Measurements from ENCODE around the gene VWF.

VWF gene

DNA sequence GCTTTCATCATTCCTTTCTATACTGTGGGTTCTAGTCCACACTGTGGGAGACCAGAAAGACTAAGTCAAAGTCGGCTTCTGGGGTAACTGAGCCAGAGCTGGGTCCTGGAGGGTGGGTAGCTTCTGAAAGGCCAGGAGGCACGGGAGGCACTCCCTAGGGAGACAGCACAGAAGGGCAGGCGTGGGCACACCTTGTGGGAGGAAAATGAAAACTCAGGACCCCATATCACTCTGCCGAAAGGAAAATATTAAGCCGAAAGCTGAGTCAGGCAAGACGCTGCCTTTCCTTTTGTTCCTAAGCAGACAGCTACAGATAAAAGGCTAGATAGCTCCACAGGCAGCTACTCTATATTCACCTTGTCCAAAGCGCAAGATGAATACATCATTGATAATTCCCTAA, 200.1 kb downstream of the VWF start:
- Histone ChIP-seq H2AFZ (ENCODE audit: low read depth, low read length) (no peak overlapping the region), H3K4me2 (ENCODE audit: low read length) (no peak overlapping the region), H3K27me3 (ENCODE audit: low read depth, low read length) (no peaks in the 10 kb centered on the region), H3K36me3 (replicated peaks; ENCODE audit: low read depth, low read length) (no peaks in the 10 kb centered on the region), H3K4me3 (ENCODE audit: low read length) (no peak overlapping the region), H3K9ac (ENCODE audit: low read length) (no peak overlapping the region), H3K4me1 (ENCODE audit: low read length) (no peaks in the 10 kb centered on the region), H3K9me3 (ENCODE audit: insufficient read depth, low read length) (no peaks in the 10 kb centered on the region), H3K27ac (ENCODE audit: low read length) (no peak overlapping the region), H4K20me1 (ENCODE audit: insufficient read depth, low read length) (no peaks in the 10 kb centered on the region), H3K79me2 (ENCODE audit: low read length) (no peaks in the 10 kb centered on the region)
- TF ChIP-seq, protein P1, sequence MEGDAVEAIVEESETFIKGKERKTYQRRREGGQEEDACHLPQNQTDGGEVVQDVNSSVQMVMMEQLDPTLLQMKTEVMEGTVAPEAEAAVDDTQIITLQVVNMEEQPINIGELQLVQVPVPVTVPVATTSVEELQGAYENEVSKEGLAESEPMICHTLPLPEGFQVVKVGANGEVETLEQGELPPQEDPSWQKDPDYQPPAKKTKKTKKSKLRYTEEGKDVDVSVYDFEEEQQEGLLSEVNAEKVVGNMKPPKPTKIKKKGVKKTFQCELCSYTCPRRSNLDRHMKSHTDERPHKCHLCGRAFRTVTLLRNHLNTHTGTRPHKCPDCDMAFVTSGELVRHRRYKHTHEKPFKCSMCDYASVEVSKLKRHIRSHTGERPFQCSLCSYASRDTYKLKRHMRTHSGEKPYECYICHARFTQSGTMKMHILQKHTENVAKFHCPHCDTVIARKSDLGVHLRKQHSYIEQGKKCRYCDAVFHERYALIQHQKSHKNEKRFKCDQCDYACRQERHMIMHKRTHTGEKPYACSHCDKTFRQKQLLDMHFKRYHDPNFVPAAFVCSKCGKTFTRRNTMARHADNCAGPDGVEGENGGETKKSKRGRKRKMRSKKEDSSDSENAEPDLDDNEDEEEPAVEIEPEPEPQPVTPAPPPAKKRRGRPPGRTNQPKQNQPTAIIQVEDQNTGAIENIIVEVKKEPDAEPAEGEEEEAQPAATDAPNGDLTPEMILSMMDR (IDR thresholded peaks at IDR 0.05; ENCODE audit: low read depth, low read length): no peak
- no peak for TF ChIP-seq EZH2phosphoT487 (IDR thresholded peaks at IDR 0.05; ENCODE audit: low read depth)

- Histone ChIP-seq H3K9me3 (ENCODE audit: insufficient read depth, low read length) (no peaks in the 10 kb centered on the region), H3K4me1 (ENCODE audit: low read length) (no peaks in the 10 kb centered on the region), H3K4me3 (ENCODE audit: low read length) (no peak overlapping the region), H3K27ac (ENCODE audit: low read length) (no peak overlapping the region), H3K9ac (ENCODE audit: low read length) (no peak overlapping the region), H3K4me2 (ENCODE audit: low read length) (no peak overlapping the region), H2AFZ (ENCODE audit: low read depth, low read length) (no peak overlapping the region), H3K79me2 (ENCODE audit: low read length) (no peaks in the 10 kb centered on the region), H3K27me3 (ENCODE audit: low read depth, low read length) (no peaks in the 10 kb centered on the region), H3K36me3 (replicated peaks; ENCODE audit: low read depth, low read length) (no peaks in the 10 kb centered on the region), H4K20me1 (ENCODE audit: insufficient read depth, low read length) (no peaks in the 10 kb centered on the region)
- TF ChIP-seq, protein P1 (IDR thresholded peaks at IDR 0.05; ENCODE audit: low read depth, low read length): no peak
- TF ChIP-seq EZH2phosphoT487 (IDR thresholded peaks at IDR 0.05; ENCODE audit: low read depth): no peak
Observed at GRCh38 chr12:5923751-5924150, 200.7 kb downstream of the VWF start.

- no peak for TF ChIP-seq EZH2phosphoT487 (IDR thresholded peaks at IDR 0.05; ENCODE audit: low read depth)
- TF ChIP-seq, protein P1 (IDR thresholded peaks at IDR 0.05; ENCODE audit: low read depth, low read length): no peak
- Histone ChIP-seq H3K36me3 (replicated peaks; ENCODE audit: low read depth, low read length) (no peaks in the 10 kb centered on the region), H3K79me2 (ENCODE audit: low read length) (no peaks in the 10 kb centered on the region), H3K4me2 (ENCODE audit: low read length) (no peak overlapping the region), H3K27me3 (ENCODE audit: low read depth, low read length) (no peaks in the 10 kb centered on the region), H3K27ac (ENCODE audit: low read length) (no peak overlapping the region), H2AFZ (ENCODE audit: low read depth, low read length) (no peak overlapping the region), H4K20me1 (ENCODE audit: insufficient read depth, low read length) (no peaks in the 10 kb centered on the region), H3K9ac (ENCODE audit: low read length) (no peak overlapping the region), H3K4me1 (ENCODE audit: low read length) (no peaks in the 10 kb centered on the region), H3K4me3 (ENCODE audit: low read length) (no peak overlapping the region), H3K9me3 (ENCODE audit: insufficient read depth, low read length) (no peaks in the 10 kb centered on the region)
Observed at GRCh38 chr12:5923043-5923605, 201.3 kb downstream of the VWF start.

DNA sequence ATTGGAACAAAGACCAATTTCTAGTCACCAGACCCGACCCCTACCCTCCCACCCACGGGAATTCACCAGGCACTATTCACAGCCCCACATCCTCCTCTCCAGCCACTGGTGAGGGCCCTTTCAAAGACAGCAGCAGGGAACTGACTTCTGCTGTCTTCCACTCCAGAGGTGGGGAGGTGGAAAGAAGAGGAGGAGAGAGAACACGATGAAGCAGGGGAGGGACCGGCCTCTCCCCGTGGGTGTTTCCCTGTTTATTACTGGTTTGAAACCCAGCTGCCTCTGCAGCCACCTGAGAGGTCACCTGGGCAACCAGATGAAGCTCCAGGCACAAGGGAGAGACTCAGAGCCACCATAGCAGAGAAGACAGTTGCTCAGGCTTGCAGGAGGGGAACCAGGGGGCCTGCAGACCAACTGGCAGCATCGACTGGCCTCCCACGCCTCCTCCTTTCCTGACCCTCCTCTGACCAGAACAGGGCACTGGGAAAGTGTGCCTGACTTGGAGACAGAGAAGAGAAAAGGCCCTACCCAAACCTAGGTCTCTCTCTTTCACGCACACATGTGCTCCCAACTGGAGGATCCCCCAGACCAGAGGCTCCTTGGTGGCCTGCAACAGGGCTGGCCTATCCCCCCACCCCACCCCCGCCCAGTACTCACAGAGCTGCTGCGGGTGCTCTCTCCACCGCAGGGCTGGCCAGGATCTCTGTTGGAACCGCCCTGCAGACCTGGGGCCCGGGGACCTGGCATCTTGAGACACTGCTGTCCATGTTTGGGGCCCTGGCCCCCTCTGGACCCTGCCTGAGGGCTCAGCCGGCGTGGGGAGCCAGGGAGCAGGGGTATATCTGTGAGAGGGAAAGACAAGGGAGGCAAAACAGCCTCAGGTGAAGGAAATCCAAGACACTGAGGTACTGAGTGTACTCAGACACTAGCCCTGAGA, 202.2 kb downstream of the VWF start:
- Histone ChIP-seq H3K27me3 (ENCODE audit: low read depth, low read length) (no peaks in the 10 kb centered on the region), H3K9me3 (ENCODE audit: insufficient read depth, low read length) (no peaks in the 10 kb centered on the region), H3K36me3 (replicated peaks; ENCODE audit: low read depth, low read length) (no peaks in the 10 kb centered on the region), H2AFZ (ENCODE audit: low read depth, low read length) (no peak overlapping the region), H3K79me2 (ENCODE audit: low read length) (no peaks in the 10 kb centered on the region), H3K4me3 (ENCODE audit: low read length) (no peak overlapping the region), H3K27ac (ENCODE audit: low read length) (no peak overlapping the region), H3K4me2 (ENCODE audit: low read length) (no peak overlapping the region), H4K20me1 (ENCODE audit: insufficient read depth, low read length) (no peaks in the 10 kb centered on the region), H3K9ac (ENCODE audit: low read length) (no peak overlapping the region), H3K4me1 (ENCODE audit: low read length) (no peaks in the 10 kb centered on the region)
- no peak for TF ChIP-seq EZH2phosphoT487 (IDR thresholded peaks at IDR 0.05; ENCODE audit: low read depth)
